GM19372 (cell line): ENCODE results near the gene TGFBR2.

ENCODE experiments used
- ATAC-seq: cut with Tn5 transposase; IDR thresholded peaks from one replicate; pipeline ENCODE4 v1.9.1; 2021; ENCODE audit warnings: mild to moderate bottlenecking, low read depth, moderate library complexity; ENCODE audit not compliant: unreplicated experiment

Gene TGFBR2

GRCh38 chr3:30708472-30708871 is 102.1 kb downstream of the TGFBR2 start:
- ATAC-seq = no peak

DNA sequence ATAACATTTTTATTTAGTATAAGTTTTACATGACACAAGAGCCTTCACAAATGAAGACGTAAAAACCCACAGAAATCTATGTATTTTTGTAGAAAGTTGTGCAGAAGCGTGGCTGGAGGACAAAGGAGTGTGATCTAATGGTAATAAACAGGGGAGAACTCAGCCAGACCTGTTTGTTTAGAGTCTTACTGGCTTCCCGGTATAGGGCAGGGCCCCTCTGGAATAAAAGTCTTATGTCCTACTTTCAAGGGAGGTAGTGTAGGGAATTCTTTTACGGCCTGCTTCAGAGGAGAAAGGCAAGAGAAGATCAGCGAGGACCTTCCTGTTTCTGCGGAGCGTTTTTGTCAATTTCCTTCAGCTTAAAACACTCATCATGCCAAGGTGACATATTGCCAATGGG is 103.6 kb downstream of the TGFBR2 start:
- ATAC-seq = no peak

- ATAC-seq = no peak
These were observed 104.8 kb downstream of the TGFBR2 start for GRCh38 chr3:30711151-30711550.

DNA sequence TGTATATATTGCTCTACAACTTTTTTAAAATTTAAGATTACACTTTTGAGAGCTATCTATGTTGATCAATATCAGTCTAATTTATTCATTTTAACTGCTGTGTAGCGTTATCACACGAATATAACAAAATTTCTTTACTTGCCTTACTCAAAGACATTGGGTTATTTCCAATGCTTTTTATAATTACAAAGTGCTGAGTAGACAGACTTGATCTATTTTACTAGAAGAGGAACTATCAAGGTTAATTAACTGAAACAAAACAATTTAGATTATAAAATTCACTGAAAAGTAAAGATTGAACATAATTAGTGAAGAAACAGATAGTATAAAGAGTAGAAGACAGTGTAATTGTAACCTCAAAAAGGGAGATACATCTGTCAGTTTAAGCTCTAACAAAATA is 105.5 kb downstream of the TGFBR2 start:
- ATAC-seq = no peak

DNA sequence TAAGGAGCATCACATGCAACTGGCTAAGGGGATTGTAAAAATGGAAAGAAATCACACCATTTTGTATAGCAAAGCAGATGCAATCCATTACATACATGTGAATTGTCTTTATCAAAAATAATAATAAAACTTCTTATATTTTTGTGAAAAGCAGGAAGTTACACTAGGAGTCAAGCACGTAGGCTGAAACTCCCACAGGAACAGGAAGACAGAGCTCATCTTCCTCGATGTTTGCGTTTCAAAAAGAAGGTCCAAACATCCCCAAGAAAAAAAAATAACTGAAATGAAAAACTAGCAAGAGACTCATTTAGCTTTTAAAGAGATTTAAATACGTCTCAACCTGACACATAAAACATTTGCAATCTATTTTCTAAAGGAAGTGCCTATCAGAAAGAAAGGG is 106.6 kb downstream of the TGFBR2 start:
- ATAC-seq = no peak

DNA sequence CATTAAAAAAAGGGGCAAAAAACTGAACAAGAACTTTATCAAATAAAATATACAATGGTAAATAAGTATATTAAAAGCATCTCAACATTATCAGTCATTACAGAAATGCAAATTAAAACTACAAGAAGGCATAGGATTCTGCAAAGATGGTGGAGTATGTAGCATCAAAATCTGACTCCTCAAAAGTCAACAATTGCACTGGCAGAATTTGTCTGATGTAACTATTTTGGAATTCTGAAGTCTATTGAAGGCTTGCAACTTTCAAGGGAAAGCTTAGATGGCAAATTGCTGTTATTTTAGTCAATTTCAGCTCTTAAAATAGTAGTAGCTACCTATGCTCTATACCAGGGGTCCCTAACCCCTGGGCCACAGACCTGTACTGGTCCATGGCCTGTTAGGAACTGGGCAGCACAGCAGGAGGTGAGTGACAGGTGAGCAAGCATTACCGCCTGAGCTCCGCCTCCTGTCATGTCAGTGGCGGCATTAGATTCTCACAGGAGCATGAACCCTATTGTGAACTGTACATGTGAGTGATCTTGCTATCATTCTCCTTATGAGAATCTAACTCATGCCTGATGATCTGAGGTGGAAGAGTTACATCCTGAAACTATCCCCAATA is 107.6 kb downstream of the TGFBR2 start:
- ATAC-seq = no peak

GRCh38 chr3:30719536-30719935 is 113.1 kb downstream of the TGFBR2 start:
- ATAC-seq = no peak

DNA sequence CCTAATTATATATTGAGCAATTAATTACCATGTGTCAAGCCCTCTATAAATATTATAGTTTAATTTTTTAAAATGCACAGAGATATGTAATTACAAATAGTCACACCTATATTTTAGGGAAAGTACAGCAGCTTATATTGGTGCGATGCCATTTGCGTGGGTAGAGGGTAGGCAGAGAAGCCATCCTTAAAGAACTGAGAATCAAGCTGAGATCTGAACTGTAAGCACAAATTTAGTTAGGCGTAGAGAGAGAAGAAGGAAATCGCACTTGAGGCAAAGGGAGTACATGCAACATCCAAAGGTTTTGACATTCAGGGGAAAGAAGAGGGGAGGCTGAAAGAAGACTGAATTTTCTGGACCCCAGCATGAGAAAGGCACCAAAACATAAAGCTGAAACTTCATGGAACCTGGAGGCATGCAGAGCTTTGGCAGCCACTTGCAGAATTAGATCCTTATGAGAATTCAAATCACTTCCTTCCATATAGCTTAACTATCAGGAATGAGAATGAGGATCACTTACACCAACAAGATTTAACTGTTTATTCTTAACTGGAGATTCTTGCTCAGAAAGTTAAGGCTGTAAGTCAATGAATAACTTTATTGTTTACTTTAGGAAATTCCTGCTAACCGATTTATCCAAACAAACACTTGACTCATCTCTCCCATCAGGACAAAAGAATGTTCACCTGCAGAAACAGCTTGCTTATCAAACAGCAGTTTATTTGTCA is 114.3 kb downstream of the TGFBR2 start:
- ATAC-seq = no peak

- no peak for ATAC-seq
These were observed 114.9 kb downstream of the TGFBR2 start for GRCh38 chr3:30721314-30721634.

DNA sequence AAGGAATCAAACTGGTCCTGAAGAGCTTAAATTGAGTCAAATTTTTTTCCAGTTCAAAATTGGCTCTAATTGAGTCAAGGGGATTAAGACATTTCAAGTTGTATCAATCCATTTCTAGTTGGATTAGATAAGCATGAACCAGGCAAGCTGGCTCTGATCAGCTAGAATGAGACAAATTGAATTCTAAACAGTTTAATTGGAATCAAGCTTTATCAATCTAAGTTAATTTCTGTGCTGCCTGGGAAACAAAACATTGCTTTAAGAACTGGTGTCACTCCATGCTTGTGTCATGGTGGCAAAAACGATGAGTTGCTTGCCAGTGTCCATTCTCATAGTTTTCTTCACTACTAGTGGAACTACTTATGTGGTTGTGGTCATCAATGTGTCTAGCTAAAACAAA is 116.8 kb downstream of the TGFBR2 start:
- ATAC-seq = no peak

DNA sequence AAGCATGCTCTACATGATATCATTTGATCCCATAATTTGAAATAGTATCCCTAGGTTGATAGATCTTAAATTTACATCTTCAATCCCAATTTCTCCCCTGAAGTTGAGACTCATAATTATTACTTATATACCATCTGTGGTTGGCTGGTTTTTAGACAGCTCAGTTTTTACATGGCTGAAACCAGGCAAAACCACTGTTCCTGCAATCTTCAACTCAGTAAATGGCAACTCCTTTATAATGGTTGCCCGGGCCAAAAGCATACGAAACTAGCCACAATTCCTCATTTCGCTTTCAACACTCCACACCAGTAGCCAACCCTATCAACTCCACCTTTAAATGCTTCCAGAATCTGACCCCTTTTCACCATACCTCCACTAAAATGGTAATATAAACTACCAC is 118.5 kb downstream of the TGFBR2 start:
- no peak for ATAC-seq

- no peak for ATAC-seq
These were observed 121.7 kb downstream of the TGFBR2 start for GRCh38 chr3:30728143-30728542.

GRCh38 chr3:30729512-30729911 is 123.1 kb downstream of the TGFBR2 start:
- no peak for ATAC-seq

- ATAC-seq = no peak
These were observed 123.5 kb downstream of the TGFBR2 start for GRCh38 chr3:30729936-30730335.

DNA sequence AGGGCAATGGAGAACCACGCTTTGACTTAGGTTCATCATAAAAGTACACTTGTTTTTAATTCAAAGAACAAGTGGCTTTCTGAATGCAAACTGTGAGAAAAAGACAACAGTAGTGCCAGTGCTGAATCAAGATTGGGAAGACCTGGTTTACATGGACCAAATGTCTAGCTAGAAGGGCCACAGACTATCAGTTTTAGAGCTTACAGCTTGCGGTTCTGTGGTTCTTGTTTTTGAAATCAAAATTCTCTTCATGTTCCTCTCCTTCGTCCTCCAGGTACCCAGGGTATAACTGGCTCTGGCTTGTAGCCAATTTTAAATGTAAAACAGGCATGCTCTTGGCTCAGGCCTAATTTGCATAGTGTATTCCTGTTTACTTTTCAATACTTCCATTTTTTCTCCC is 124.6 kb downstream of the TGFBR2 start:
- ATAC-seq = no peak

GRCh38 chr3:30733209-30733608 is 126.8 kb downstream of the TGFBR2 start:
- no peak for ATAC-seq

- ATAC-seq = no peak
These were observed 127.3 kb downstream of the TGFBR2 start for GRCh38 chr3:30733696-30734095.

DNA sequence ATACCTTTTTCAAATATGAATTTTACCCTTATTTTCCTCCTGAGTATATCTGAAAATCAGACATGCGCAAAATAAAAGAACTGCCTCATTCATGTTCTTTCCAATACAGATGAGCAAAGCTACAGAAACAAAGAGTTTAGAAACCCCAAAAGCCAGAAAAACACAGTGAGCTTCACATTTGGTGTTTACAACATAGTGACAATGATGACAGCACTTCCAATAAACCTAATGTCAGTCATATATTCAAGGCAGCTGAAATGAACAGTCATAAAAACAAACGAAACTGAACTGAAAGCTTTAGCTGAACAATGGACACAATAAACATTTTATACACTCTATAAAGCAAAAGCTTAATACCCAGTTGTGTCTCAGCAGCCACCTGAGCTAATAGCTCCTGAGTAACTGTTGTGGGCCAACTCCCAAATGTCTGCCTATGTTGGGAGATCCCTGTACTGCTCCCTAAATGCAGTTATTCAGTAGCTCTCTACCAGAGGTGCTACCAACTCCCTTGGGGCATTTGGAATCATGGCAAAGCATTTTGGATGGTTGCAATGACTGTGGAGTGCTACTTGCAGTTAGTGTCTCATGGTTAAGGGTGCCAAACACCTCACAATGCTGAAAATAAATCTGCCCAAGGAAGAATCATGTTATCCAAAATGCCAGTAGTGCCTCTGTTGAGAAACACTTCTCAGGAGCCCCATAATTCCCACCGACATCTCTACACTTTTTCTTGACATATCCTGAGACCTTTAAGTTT is 131.5 kb downstream of the TGFBR2 start:
- ATAC-seq = no peak

DNA sequence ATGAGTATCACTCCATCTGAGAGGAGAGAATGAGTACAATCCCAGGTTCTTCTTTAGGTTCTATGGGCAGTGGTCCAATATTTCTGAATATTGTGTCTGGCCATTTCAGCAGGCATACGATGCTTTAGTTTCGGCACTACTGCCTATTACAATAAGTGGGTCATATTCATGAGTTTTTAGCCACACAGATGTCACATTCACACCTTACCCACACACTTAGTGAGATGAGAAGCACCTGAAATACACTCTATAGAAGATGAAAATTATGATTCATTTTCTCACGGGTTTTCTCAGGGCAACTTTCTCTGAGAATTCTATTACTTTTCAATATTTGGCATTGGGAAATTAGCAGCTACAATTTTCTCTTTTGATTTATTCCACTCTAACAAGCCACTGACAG is 132.2 kb downstream of the TGFBR2 start:
- no peak for ATAC-seq

- ATAC-seq = no peak
These were observed 135.5 kb downstream of the TGFBR2 start for GRCh38 chr3:30741889-30742288.

DNA sequence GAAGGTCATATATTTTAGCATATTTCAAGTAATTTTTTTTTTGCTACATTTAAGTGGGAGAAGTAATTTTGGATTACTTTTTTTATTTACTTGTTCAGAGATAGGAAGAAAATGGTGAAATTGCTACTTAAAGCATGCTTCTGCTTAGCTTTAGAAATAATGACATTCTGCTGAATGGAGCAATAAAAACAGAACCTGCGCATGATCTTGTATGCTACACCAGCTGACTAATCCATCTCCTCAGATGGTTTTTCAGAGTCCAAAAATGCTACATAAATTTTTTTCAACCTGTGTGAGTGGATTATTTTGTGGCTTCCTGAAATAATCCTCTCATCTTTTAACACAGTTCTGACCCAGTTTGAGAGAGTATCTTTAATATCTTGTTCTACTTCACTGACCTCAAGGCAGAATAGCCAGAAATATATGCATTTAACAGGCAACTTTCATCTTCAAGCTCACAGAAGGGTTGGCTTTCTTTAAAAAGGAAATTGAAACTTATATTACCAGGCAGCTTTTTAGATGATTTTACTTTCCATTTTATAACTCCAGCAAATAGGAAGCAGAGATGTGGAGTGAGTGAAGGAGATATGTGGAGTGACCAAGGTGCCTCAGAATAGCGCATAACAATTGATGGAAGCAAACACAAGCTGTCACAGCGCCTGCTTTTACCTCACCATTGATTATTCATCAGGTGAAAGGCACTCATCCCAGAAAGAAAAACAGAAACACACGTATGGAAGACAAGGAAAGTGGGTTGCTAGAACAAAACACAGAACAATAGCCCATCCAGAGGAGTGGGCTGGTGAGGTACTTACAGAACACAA is 136.6 kb downstream of the TGFBR2 start:
- ATAC-seq = no peak
